H1 (cell line): Measurements from ENCODE around the gene IQGAP1. TPM values are rescaled to one million over a fixed set of nuclear protein-coding genes. Genes with fewer than 3 reads are reported as not detected.

Source experiments
- CREB1 ChIP-seq: IDR thresholded peaks from 2 replicates; pipeline ENCODE4 v1.6.1; 2012; ENCODE audit warnings: inconsistent platforms
- EZH2 ChIP-seq: fragments of 200-600 bp; sonication (generic); IDR thresholded peaks from 2 replicates; pipeline ENCODE4 v1.7.1; 2012; ENCODE audit warnings: low read depth, mild to moderate bottlenecking, moderate library complexity, low read length, inconsistent platforms; ENCODE audit not compliant: severe bottlenecking
- GABPA ChIP-seq: IDR thresholded peaks from 2 replicates; pipeline ENCODE4 v1.6.1; 2011; ENCODE audit warnings: mild to moderate bottlenecking, low read length, moderate library complexity, borderline replicate concordance; ENCODE audit not compliant: insufficient read depth
- KDM1A ChIP-seq: fragments of 200-600, 300-600 bp; sonication (generic); IDR thresholded peaks from 2 replicates; pipeline ENCODE4 v1.7.1; 2016; ENCODE audit warnings: mild to moderate bottlenecking, low read length, borderline replicate concordance
- SIX5 ChIP-seq: IDR thresholded peaks from 2 replicates; pipeline ENCODE4 v1.6.1; 2011; ENCODE audit warnings: mild to moderate bottlenecking, low read depth, low read length
- TAF7 ChIP-seq: optimal IDR thresholded peaks from 2 replicates; pipeline ENCODE3; 2011; ENCODE audit warnings: low read depth, mild to moderate bottlenecking, inconsistent platforms, low read length, moderate library complexity, borderline replicate concordance
- polyA plus RNA-seq, 7 experiments: library from polyadenylated mRNA; depleted of rRNA in 3 of 7; stranded (reverse) in 5 of 7; unstranded in 2 of 7; fragments of >200 nt in 5 of 7; fragments of 200-250 nt in 2 of 7; gene quantifications; 1 replicate in 5 of 7; 2 replicates in 1 of 7; 4 replicates in 1 of 7; pipeline versions ENCODE4 v1.2.1 to v1.2.3, GENCODE V29; 2011 to 2013; ENCODE audit warnings: missing spikeins in 2 of 7, mixed read lengths in 2 of 7
- total RNA-seq: library from RNA; stranded (reverse); fragmentation: NEBNext Ultra II Directional; extraction: Animal tissue kit (Norgen Biotek cat#: 25700); gene quantifications from 2 replicates; pipeline ENCODE4 v1.2.1, GENCODE V29; 2021

The IQGAP1 gene
- total and polyA plus RNA-seq, 2 of the 8 experiments (the other 6 are each of a cell fraction or from before 2014, with no cell fraction given) = 56.0 to 138 TPM

- TF ChIP-seq GABPA (no peak), KDM1A (no peak), SIX5 (no peak), EZH2 (no peak), CREB1 (no peak), TAF7 (no peak)
These were observed 13.5 kb downstream of the IQGAP1 start (continued) for GRCh38 chr15:90401495-90401894.
